ENCODE data around the gene B3GALNT2.

Gene B3GALNT2

GRCh38 chr1:235408503-235408960 lies 95.7 kb downstream of the B3GALNT2 start:
- DNase-seq = no peak

- no peak for DNase-seq
Observed at GRCh38 chr1:235407419-235407818, 96.8 kb downstream of the B3GALNT2 start.

GRCh38 chr1:235404190-235404589 lies 100.1 kb downstream of the B3GALNT2 start:
- DNase-seq = no peak

- DNase-seq = no peak
Observed at GRCh38 chr1:235403593-235403992, 100.7 kb downstream of the B3GALNT2 start.

- DNase-seq = no peak
Observed at GRCh38 chr1:235402457-235403200, 101.6 kb downstream of the B3GALNT2 start.

GRCh38 chr1:235401251-235401650 lies 103.0 kb downstream of the B3GALNT2 start:
- no peak for DNase-seq

Measured in midbrain (tissue), 1 donor.